ENCODE measurements around the gene PRKG1.

GRCh38 chr10:51980752-51981151, 906.5 kb downstream of the PRKG1 start:
- no peak for TF ChIP-seq EZH2 (IDR thresholded peaks at IDR 0.05; ENCODE audit: borderline replicate concordance, low read depth, low read length, severe bottlenecking)
- TF ChIP-seq CTCF (IDR thresholded peaks at IDR 0.05; ENCODE audit: borderline replicate concordance, extremely low read depth, low read length, poor library complexity, severe bottlenecking): no peak
